IMR-90 (cell line): ENCODE results near the gene IFT57. TPM values are rescaled to one million over a fixed set of nuclear protein-coding genes. Genes with fewer than 3 reads are reported as not detected.

ENCODE experiments used
- ATAC-seq: fragments of 200-7000 bp; cut with Tn5 transposase; 2 replicates; pipeline ENCODE4 v1.9.1; 2020; ENCODE audit warnings: low read depth, mild to moderate bottlenecking, moderate library complexity
- BruUV-seq: library from RNA; stranded (reverse); fragments of 400-500 nt; replicated peaks from 2 replicates; lab custom pipeline; 2021; lab: Mats Ljungman, UMichigan
- CTCF ChIA-PET: fragments of 300-600 bp; formaldehyde crosslinking; extraction: SDS; loops from one replicate; lab custom pipeline; 2021; ENCODE audit warnings: antibody characterized with exemption; lab: Yijun Ruan, JAX
- POLR2A ChIA-PET: fragments of 300-600 bp; sonication (Branson Sonifier 250); formaldehyde crosslinking; loops from one replicate; lab custom pipeline; 2022; ENCODE audit warnings: antibody characterized with exemption; ENCODE audit not compliant: unreplicated experiment; lab: Charles Lee
- DNase-seq: peaks from one replicate; pipeline ENCODE4 v3.0.0; 2013
- H2AFZ ChIP-seq: replicated peaks from 2 replicates; pipeline ENCODE3; 2013; ENCODE audit warnings: low read length, mild to moderate bottlenecking; ENCODE audit not compliant: poor library complexity
- H2AK5ac ChIP-seq: 2 replicates; pipeline ENCODE4 v1.6.1; 2013; ENCODE audit warnings: low read depth, low read length, inconsistent platforms
- H2AK9ac ChIP-seq: replicated peaks from 2 replicates; pipeline ENCODE3; 2013; ENCODE audit warnings: mild to moderate bottlenecking, low read depth, low read length, moderate library complexity; ENCODE audit not compliant: poor library complexity
- H2BK120ac ChIP-seq: 2 replicates; pipeline ENCODE4 v1.6.1; 2013; ENCODE audit warnings: low read depth, low read length, inconsistent platforms
- H2BK15ac ChIP-seq: 3 replicates; pipeline ENCODE4 v1.6.1; 2013; ENCODE audit warnings: low read depth, low read length, inconsistent platforms
- H2BK20ac ChIP-seq: 2 replicates; pipeline ENCODE4 v1.6.1; 2013; ENCODE audit warnings: low read depth, mild to moderate bottlenecking, inconsistent platforms, low read length, moderate library complexity
- H2BK5ac ChIP-seq: 2 replicates; pipeline ENCODE4 v1.6.1; 2013; ENCODE audit warnings: mild to moderate bottlenecking, low read depth, low read length, inconsistent platforms; ENCODE audit not compliant: poor library complexity, severe bottlenecking
- H3K14ac ChIP-seq: replicated peaks from 2 replicates; pipeline ENCODE4 v1.6.1; 2013; ENCODE audit warnings: low read depth, low read length, inconsistent platforms
- H3K18ac ChIP-seq: 2 replicates; pipeline ENCODE4 v1.6.1; 2013; ENCODE audit warnings: low read depth, low read length, control low read depth
- H3K23ac ChIP-seq: 2 replicates; pipeline ENCODE4 v1.6.1; 2013; ENCODE audit warnings: low read depth, low read length, inconsistent platforms
- H3K27ac ChIP-seq: 2 replicates; pipeline ENCODE4 v1.5.1; 2013; ENCODE audit warnings: mild to moderate bottlenecking, control low read depth, low read length; ENCODE audit not compliant: insufficient read depth
- H3K27me3 ChIP-seq: 2 replicates; pipeline ENCODE4 v1.6.1; 2013; ENCODE audit warnings: low read length; ENCODE audit not compliant: control insufficient read depth, insufficient read depth
- H3K36me3 ChIP-seq: 2 replicates; pipeline ENCODE4 v1.6.1; 2013; ENCODE audit warnings: low read length, mixed read lengths; ENCODE audit not compliant: control insufficient read depth, insufficient read depth
- H3K4ac ChIP-seq: 2 replicates; pipeline ENCODE4 v1.6.1; 2013; ENCODE audit warnings: low read depth, low read length, inconsistent platforms
- H3K4me1 ChIP-seq: 2 replicates; pipeline ENCODE4 v1.6.1; 2013; ENCODE audit warnings: low read length, mixed read lengths; ENCODE audit not compliant: control insufficient read depth, insufficient read depth
- H3K4me2 ChIP-seq: 2 replicates; pipeline ENCODE4 v1.6.1; 2013; ENCODE audit warnings: low read depth, mild to moderate bottlenecking, control low read depth, low read length, moderate library complexity
- H3K4me3 ChIP-seq: 2 replicates; pipeline ENCODE4 v1.5.1; 2013; ENCODE audit warnings: low read depth, mild to moderate bottlenecking, control low read depth, low read length, moderate library complexity; ENCODE audit not compliant: insufficient read depth
- H3K56ac ChIP-seq: 2 replicates; pipeline ENCODE4 v1.6.1; 2013; ENCODE audit warnings: low read length, inconsistent platforms; ENCODE audit not compliant: insufficient read depth; ENCODE audit errors: extremely low read depth
- H3K79me1 ChIP-seq, 2 experiments: 2 replicates each; pipeline ENCODE4 v1.6.1; 2013; ENCODE audit warnings: low read length in 2 of 2, inconsistent platforms in 1 of 2, low read depth in 1 of 2
- H3K9ac ChIP-seq: 2 replicates; pipeline ENCODE4 v1.6.1; 2013; ENCODE audit warnings: low read depth, low read length, control low read depth
- H3K9me1 ChIP-seq: 2 replicates; pipeline ENCODE4 v1.6.1; 2013; ENCODE audit warnings: low read length, inconsistent platforms; ENCODE audit not compliant: insufficient read depth
- H3K9me3 ChIP-seq: 2 replicates; pipeline ENCODE4 v1.6.1; 2013; ENCODE audit warnings: low read length; ENCODE audit not compliant: control insufficient read depth, insufficient read depth
- H4K20me1 ChIP-seq: 2 replicates; pipeline ENCODE4 v1.6.1; 2013; ENCODE audit warnings: low read length, inconsistent platforms; ENCODE audit not compliant: insufficient read depth
- H4K5ac ChIP-seq: 2 replicates; pipeline ENCODE4 v1.6.1; 2013; ENCODE audit warnings: mild to moderate bottlenecking, low read depth, low read length, control low read depth
- H4K8ac ChIP-seq, 2 experiments: 2 replicates each; pipeline ENCODE4 v1.6.1; 2013; ENCODE audit warnings: low read depth in 2 of 2, low read length in 2 of 2, control low read depth in 1 of 2, inconsistent platforms in 1 of 2
- H4K91ac ChIP-seq: 2 replicates; pipeline ENCODE4 v1.6.1; 2013; ENCODE audit warnings: low read depth, low read length, inconsistent platforms; ENCODE audit not compliant: insufficient read depth
- FOS ChIP-seq: fragments of 150-350 bp; IDR thresholded peaks from 2 replicates; pipeline ENCODE4 v1.6.1; 2016; ENCODE audit warnings: low read depth, low read length
- NFE2L2 ChIP-seq: fragments of 150-350 bp; IDR thresholded peaks from 2 replicates; pipeline ENCODE4 v1.6.1; 2016; ENCODE audit warnings: low read depth, mild to moderate bottlenecking, low read length
- RCOR1 ChIP-seq: IDR thresholded peaks from 2 replicates; pipeline ENCODE4 v1.6.1; 2012; ENCODE audit warnings: mild to moderate bottlenecking, low read length, improper control_type of control experiment; ENCODE audit not compliant: insufficient replicate concordance
- SMC3 ChIP-seq: fragments of 150-350 bp; IDR thresholded peaks from 2 replicates; pipeline ENCODE4 v1.6.1; 2016; ENCODE audit warnings: low read depth, mild to moderate bottlenecking, antibody characterized with exemption, low read length, moderate library complexity
- WGBS, 2 experiments: methylation state at CpG; one replicate each; pipeline versions ENCODE4 v1.1.5 to v1.1.7; 2013; ENCODE audit warnings: missing lambda C conversion rate in 2 of 2; ENCODE audit not compliant: insufficient read length in 1 of 2; ENCODE audit errors: extremely low coverage in 2 of 2; 5-methylcytosine and 5-hydroxymethylcytosine counted together
- dilution Hi-C: fragments of 300-500 bp; cut with HindIII; formaldehyde crosslinking; loops from one replicate; pipeline ENCODE4 v1.14.3; 2018; ENCODE audit warnings: low sequenced_read_pairs; ENCODE audit not compliant: unreplicated experiment
- in situ Hi-C: fragments of 300-500 bp; cut with MboI; formaldehyde crosslinking; loops from 3 replicates; pipeline ENCODE4 v1.14.3; 2019; ENCODE audit warnings: low sequenced_read_pairs, inconsistent platforms, mixed read lengths
- intact Hi-C: fragments of 100-400 bp; cut with micrococcal nuclease; formaldehyde crosslinking; loops from 2 replicates; pipeline ENCODE4 v1.10.0; 2022
- polyA plus RNA-seq, 3 experiments: library from polyadenylated mRNA; depleted of rRNA; stranded (reverse); fragments of >200 nt; gene quantifications; 2 replicates each; pipeline ENCODE4 v1.2.3, GENCODE V29; 2012; ENCODE audit warnings: low replicate concordance in 1 of 3
- total RNA-seq: library from RNA; depleted of rRNA; stranded (reverse); fragments of >200 nt; gene quantifications from 2 replicates; pipeline ENCODE4 v1.2.3, GENCODE V29; 2012

Gene IFT57
- total and polyA plus RNA-seq, 2 of the 4 experiments (the other 2 are of a cell fraction) = 30.0 to 35.3 TPM

DNA sequence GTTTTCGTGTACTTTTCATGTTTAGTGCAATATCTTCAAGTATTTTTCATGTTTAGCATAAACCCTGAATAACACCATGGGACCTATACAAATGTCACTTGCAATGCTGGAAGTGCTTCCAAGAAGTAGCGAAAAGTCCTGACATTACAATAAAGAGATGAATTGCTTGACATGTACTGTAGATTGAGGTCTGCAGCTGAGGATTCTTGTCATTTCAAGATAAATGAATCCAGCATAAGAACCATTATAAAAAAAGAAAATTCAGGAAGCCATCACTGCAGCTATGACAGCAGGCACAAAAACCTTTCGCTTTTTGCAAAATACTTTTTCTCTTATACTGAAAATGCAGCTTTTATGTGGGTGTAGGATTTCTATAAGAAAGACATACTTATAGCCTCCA lies 37.4 kb downstream of the IFT57 start:
- Histone ChIP-seq H2BK120ac (no peak overlapping the region), H2AFZ (no peak overlapping the region), H3K9ac (no peak overlapping the region), H4K5ac (no peak overlapping the region), H3K56ac (no peak overlapping the region), H2BK5ac (no peak overlapping the region), H3K18ac (no peak overlapping the region), H4K91ac (no peak overlapping the region), H3K9me1 (peaks cover under 1% of the 10 kb centered on the region; the same call in 1 of the 2 replicates), H2AK5ac (no peak overlapping the region), H3K79me1 (no peaks in the 10 kb centered on the region; a peak in 1 of 4 replicates), H2BK15ac (no peak overlapping the region), H3K27ac (no peak overlapping the region), H3K9me3 (peaks cover 4% of the 10 kb centered on the region; the same call in 1 of the 2 replicates), H4K20me1 (no peaks in the 10 kb centered on the region), H4K8ac (no peak overlapping the region), H3K4me1 (peaks cover 5% of the 10 kb centered on the region), H3K4me3 (no peak overlapping the region), H2BK20ac (no peak overlapping the region), H3K36me3 (0 out of 2 replicates have a peak, but pooled peaks cover 1% of the 10 kb centered on the region), H2AK9ac (no peak overlapping the region), H3K4ac (no peak overlapping the region), H3K4me2 (no peak overlapping the region), H3K27me3 (no peaks in the 10 kb centered on the region), H3K23ac (no peak overlapping the region), H3K14ac (no peak overlapping the region)
- no CpG with 5 or more reads among the region's 3 CpGs for WGBS, 2 experiments
- in situ Hi-C loops (no loop called here), dilution Hi-C loops (no loop called here), intact Hi-C loops (no loop called here)
- POLR2A ChIA-PET = no interaction called here
- ATAC-seq (no peak), DNase-seq (no peak)
- TF ChIP-seq NFE2L2 (no peak), SMC3 (no peak), RCOR1 (no peak), FOS (no peak)
- no TSS peak for BruUV-seq
- CTCF ChIA-PET = no interaction called here
